Astrocyte of the spinal cord (primary cell): ENCODE results near the gene COX19.

Source experiments
- DNase-seq: peaks from one replicate; pipeline ENCODE4 v3.0.0; 2011; ENCODE audit warnings: low read depth, low spot score
- H3K4me3 ChIP-seq: 2 replicates; pipeline ENCODE4 v1.5.1; 2011; ENCODE audit warnings: low read depth, mild to moderate bottlenecking, low read length, moderate library complexity
- in situ Hi-C: cut with HindIII; loops from 2 replicates; pipeline ENCODE4 v1.10.0; 2017; ENCODE audit warnings: low sequenced_read_pairs
- TF ChIP-seq, protein P1 (sequence below): IDR thresholded peaks from 2 replicates; pipeline ENCODE4 v1.5.1; 2012; ENCODE audit warnings: low read depth, mild to moderate bottlenecking, low read length, inconsistent platforms

Gene COX19

DNA sequence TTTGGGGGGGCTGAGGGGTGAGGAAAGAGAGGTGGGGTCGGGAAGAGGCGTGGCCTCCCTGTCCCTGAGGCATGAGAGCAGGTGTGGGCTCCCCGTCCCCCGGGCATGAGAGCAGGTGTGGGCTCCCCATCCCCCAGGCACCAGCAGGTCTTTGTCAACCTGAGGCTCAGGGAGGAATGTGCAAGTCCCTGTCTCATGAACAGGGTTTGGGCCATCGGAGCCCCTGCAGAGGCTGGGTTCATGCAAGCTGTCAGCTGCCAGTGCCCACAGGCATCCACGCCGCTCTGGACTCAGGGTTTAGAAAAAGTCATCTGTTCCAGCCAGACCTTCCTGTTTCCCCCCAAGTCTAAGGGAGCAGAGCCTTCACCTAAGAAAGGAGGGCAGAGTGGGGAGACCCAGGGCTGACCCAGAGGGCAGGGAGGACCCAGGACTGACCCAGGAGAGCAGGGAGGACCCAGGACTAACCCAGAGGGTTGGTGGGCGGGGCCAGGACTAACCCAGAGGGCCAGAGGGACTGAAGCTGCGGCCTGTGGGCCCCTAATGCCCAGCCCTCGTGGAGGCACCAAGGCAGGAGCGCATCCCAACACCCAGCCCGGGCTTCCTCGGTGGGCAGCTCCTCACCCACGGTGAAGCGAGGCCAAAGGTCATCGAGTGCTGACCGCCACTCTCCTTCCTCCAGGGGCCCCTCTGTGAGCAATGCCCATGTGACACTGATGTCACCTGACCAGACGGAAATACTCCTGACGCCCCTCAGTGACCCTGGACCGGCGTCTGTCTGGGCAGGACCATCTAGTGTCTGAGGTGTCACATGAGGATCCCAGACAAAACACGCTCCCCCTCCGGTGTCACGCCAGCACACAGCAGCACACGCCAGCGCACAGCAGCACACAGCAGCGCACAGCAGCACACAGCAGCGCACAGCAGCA is 40.1 kb upstream of the COX19 start:
- no peak overlapping the region for H3K4me3 ChIP-seq
- no peak for DNase-seq
- in situ Hi-C loops, result no loop called here
- TF ChIP-seq, protein P1, sequence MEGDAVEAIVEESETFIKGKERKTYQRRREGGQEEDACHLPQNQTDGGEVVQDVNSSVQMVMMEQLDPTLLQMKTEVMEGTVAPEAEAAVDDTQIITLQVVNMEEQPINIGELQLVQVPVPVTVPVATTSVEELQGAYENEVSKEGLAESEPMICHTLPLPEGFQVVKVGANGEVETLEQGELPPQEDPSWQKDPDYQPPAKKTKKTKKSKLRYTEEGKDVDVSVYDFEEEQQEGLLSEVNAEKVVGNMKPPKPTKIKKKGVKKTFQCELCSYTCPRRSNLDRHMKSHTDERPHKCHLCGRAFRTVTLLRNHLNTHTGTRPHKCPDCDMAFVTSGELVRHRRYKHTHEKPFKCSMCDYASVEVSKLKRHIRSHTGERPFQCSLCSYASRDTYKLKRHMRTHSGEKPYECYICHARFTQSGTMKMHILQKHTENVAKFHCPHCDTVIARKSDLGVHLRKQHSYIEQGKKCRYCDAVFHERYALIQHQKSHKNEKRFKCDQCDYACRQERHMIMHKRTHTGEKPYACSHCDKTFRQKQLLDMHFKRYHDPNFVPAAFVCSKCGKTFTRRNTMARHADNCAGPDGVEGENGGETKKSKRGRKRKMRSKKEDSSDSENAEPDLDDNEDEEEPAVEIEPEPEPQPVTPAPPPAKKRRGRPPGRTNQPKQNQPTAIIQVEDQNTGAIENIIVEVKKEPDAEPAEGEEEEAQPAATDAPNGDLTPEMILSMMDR, result no peak

DNA sequence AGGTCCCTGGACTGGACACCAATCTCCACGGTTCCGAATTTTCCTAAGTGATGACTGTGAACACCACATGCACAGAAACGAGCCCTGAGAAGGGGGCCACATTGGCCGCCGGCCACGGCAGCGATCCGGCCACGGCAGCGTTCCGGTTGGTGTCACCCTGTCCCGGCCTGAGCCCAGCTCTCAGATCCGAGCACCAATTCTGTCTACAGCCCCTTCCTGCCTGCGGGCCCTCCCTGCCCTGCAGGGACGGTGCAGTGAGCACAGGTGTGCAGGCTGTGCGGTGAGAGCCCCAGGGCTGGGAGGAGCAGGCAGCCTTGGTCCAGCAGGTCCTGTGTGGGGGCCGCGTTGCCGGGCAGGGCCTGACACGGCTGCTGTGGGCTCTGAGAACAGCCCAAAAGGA is 39.3 kb upstream of the COX19 start:
- DNase-seq, result no peak
- in situ Hi-C loops, result no loop called here
- TF ChIP-seq, protein P1, result no peak
- H3K4me3 ChIP-seq, result no peak overlapping the region

DNA sequence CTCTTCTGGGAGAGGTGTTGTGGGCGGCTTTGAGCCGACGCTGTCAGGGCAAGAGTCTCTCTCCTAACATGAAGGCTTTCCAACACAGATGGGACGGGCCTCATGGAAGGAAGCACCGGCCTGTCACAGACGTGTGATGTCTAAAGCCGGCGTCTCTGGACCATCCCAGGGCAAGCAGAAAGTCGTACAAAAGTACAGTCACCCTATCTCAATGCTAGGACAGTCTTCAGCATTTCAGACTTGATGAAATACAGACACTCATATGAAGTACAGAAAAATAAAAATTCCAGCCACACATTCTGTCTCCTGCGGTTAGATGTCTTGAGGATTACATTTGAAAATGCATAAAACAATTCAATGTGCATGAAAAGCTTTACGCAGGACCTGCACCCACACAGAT is 38.2 kb upstream of the COX19 start:
- in situ Hi-C loops, result no loop called here
- H3K4me3 ChIP-seq, result no peak overlapping the region
- no peak for DNase-seq
- TF ChIP-seq, protein P1, result no peak

DNA sequence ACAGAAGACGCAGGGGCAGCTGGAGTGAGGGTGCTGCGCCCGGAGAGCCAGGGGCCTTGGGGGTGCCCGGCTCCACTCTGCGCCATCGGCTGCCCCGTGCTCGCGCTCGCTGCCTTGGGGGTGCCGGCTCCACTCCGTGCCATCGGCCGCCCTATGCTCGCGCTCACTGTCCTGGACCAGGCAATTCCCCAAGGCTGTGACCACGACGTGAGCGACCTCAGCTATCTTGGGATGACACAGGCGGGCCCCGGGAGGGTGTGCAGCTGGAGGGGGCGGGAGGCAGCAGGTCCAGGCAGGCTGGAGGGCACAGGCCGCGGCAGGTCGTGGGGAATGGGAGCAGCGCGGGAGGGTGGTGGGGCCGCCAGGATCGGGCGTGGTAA is 37.4 kb upstream of the COX19 start:
- DNase-seq, result no peak
- in situ Hi-C loops, result no loop called here

DNA sequence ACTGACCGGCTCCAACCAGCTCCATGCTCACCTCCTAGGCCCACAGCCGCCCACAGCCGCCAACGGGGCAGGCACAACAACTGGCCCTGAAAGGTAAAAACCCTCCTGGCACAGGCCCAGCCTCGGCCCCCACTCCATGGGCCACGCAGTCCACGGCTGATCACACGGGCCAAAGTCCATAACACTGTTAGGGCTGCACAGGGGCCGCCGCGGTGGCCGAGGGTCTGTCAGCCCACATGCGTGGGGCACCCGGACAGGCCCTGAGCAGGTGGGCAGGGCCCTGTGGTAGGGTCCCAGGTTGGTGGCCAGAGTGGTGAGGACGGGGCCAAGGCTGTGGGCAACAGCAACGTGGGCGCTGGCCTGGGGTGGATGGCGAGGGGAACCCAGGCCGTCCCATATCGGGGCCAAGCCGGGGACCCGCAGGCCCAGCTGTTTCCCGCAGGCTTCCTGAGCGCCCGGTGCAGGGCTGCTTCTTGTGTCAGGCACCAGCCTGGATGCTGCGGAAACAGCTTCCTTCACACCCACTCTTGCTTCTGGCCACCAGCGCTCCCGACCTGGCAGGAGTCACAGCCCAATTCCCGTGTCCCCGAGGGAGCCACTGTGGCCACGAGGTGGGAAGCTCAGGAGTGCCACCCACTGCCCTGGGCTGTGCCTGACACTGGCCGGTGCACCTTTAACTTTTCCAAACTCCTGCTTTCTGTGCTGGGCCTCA is 36.8 kb upstream of the COX19 start:
- in situ Hi-C loops, result no loop called here
- TF ChIP-seq, protein P1, result no peak
- no peak for DNase-seq
- no peak overlapping the region for H3K4me3 ChIP-seq

More for the DNA sequence above, 37.4 kb upstream of the COX19 start:
- TF ChIP-seq, protein P1, result no peak
- no peak overlapping the region for H3K4me3 ChIP-seq

DNA sequence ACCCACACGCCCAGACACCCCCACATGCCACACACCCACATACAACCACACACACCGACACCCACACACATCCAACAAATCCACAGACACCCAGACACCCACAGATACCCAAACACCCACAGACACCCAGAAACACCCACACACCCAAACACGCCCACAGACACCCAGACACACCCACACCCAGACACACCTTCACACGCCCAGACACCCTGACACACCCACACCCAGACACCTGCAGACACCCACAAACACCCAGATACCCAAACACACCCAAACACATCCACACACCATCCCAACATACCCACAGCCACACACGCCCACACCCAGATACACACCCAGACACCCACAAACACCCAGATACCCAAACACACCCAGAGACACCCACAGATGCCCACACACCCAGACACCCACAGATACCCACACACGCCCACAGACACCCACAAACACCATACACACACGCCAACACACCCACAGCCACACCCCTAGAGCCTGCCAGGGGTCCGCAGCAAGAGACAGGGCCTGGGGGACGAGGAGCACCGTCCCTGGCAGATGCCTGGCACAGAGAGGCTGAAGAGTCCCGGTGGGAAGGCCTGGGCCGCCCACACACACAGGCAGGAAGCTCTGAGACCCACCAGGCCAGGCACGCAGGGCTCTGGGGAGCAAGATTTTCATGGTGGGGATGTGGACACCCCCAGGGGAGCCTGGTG is 36.1 kb upstream of the COX19 start:
- in situ Hi-C loops, result no loop called here
- DNase-seq, result no peak
- TF ChIP-seq, protein P1, result no peak
- H3K4me3 ChIP-seq, result no peak overlapping the region
